ENCODE measurements around the gene VPS33A.

The VPS33A gene

DNA sequence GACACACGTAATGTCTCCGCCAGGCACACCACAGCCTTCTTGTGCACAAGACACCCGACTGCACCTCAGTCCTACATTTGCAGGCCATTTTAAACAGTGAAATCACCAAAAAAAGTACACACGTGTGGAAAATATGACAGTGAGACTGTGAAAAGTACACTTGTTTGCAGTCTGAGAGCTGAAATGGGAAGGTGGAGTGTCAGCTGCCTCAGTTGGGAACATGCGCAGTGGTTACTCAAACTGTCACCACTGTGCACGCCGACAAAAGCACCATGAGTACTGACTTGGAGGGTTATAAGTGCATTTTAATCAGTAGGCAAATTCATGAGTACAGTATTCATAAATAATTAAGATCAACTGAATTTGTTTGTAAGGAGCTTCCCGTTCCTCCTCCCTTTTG lies 15.8 kb downstream of the VPS33A start:
- DNase-seq (ENCODE audit: low spot score), result no peak

DNA sequence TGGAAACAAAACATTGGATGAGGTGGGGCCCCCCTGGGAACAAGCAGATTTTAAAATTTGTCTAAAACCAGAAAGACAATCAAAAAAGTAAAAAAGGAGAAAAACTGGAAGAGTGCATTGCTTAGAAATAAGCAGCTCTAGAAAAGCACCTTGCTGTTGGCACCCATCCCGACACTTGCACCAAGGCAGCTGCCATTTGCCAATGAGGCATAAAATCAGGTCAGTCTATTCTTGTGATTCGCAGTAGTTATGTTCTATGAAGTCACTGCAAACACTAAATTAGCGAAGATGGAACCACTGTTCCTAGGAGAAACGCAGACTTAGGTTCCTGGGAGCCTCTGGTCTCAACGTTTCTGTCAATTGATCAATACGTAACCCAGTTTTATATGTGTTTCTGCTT lies 16.2 kb downstream of the VPS33A start:
- no peak for DNase-seq (ENCODE audit: low spot score)

DNA sequence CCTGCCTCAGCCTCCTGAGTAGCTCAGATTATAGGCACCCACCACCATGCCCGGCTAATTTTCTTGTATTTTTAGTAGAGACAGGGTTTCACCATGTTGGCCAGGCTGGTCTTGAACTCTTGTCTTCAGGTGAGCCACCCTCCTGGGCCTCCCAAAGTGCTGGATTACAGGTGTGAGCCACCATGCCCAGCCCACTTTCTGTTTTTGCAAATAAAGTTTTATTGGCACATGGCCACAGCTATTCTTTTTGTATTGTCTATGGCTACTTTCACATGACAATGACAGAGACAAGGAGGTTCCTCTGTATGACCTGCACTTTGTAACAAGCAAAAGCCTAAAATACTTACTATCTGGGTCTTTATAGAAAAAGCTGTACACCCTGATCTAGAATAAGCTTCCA lies 20.7 kb downstream of the VPS33A start:
- DNase-seq (ENCODE audit: low spot score), result no peak

DNA sequence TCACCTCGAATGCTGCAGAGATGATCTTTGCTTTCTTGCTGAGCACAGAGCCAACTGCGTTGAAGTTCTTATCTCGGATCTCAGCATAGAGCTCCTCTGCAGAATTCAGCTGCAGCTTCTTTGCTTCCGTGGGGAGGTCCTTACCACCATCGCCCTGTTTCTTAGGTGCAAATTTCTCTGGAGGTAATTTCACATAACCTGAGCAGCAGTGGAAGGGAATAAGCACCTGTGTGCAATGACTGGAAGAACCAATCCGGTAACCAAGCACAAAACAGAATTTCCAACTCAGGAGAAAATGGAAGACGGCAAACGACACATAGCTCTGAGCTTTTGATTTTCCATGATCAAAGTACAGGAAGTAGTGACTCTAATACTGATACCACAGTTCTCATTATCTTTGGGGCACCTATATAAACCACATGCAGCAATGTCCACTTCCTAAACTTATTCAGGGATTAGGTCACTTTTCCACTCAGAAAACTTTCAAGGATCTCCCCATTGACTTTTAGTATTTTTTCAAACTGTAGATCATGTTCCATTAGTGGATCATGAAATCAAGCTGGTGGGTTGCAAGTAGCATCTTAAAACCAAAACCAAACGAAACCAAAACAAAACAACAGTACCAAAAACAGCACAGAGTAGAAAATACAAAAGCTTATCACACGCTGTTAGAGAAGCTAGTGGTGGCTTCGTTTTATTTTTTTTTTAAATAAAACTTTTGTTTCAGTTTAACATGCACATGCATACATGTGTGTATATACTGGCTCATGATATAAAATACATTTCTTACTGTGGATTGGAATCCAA lies 21.5 kb downstream of the VPS33A start:
- no peak for DNase-seq (ENCODE audit: low spot score)

DNA sequence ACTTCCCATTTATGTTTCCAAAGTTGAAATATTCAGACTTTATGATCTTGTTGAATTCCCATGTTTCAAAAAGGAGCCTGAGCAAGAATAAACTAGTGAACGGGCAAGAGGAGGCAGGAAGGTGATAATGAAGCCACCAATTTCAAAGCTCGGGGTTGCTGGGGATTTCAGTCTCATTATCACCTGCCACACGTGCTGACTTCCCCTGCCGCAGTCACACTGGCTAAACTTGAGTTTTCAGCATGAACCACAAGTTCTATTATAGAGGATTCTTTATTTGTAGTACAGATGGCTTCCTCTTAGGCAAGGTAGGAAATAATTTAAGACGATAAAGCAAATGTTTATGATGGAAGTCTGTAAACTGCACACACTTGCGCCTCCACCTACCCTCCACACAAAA lies 22.3 kb downstream of the VPS33A start:
- no peak for DNase-seq (ENCODE audit: low spot score)

- DNase-seq (ENCODE audit: low spot score), result no peak
Measured at GRCh38 chr12:122238861-122239260, 27.4 kb downstream of the VPS33A start.

DNA sequence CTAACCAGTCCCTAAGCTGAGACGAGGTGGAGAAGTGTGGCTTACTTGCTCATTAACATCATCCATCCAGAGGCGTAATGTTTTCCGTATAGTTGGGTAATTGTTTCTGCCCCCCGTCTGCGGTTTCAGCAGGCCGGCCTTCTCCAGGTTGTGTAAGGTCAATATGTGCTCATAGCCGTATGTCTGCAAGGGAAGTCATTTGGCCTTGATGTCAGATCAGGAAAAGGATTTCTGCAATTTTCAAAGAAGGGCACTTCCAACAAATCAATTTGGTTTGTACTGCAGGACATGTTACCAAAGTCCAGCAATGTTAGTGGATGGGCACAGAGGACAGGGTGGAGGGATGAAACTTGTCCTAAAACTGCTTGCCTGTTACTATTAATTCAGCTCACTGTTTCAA lies 30.6 kb downstream of the VPS33A start:
- no peak for DNase-seq (ENCODE audit: low spot score)

DNA sequence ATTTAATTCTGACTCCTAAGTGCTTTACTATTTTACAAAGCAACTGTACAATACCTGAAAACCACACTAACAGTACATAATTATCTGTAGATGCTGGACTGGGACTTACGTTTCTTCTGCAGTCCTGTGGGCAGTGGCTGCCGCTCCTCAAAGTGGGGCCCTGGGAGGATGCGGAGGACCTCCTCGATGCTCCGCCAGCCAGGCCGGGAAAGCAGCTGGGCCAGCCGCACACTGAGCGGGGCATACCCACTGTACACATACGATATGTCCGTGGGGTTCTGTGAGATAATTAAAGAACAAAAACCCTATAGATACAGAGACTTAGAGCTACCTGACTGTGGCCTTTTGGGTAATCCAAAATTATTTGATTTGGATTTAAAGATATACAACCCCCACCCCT lies 33.6 kb downstream of the VPS33A start:
- DNase-seq (ENCODE audit: low spot score), result no peak

DNA sequence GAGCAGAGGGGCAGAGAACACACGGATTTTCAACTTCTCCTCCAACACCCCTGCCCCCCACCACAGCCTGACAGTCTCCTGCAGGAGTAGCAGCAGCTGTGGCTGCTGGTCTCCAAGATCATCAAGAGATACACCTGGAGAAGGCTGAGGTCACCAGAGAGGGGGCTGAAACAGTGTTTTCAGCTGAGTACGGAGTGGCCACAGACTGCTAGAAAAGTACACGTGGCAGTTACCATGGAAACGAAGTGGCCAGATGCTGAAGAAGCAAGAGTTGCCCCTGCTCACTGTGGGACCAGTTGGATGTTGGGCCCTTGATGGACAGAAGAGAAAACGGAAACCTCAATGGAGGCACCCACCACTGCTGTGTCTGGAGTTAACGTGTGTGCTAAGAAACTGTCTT lies 35.5 kb downstream of the VPS33A start:
- no peak for DNase-seq (ENCODE audit: low spot score)

DNA sequence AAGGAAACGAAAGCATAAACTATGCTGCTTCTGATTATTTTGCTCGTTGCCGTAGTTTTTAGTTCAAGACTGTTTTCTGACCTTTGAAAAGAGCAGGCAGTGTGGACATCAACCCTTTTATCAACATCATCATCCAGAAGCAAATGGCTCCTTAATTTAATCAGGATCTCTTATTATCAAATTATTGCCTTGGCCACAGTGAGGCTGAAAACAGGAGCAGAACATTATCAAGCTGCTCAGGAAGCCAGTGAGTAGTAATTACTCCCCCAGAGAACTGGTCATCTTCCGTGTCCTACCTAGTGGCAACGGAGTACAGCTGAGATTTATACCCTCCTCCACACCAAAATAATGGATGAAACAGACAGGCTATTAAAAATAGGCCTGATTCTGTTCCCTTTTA lies 38.2 kb downstream of the VPS33A start:
- no peak for DNase-seq (ENCODE audit: low spot score)

GRCh38 chr12:122227341-122227740 lies 39.0 kb downstream of the VPS33A start:
- no peak for DNase-seq (ENCODE audit: low spot score)

DNA sequence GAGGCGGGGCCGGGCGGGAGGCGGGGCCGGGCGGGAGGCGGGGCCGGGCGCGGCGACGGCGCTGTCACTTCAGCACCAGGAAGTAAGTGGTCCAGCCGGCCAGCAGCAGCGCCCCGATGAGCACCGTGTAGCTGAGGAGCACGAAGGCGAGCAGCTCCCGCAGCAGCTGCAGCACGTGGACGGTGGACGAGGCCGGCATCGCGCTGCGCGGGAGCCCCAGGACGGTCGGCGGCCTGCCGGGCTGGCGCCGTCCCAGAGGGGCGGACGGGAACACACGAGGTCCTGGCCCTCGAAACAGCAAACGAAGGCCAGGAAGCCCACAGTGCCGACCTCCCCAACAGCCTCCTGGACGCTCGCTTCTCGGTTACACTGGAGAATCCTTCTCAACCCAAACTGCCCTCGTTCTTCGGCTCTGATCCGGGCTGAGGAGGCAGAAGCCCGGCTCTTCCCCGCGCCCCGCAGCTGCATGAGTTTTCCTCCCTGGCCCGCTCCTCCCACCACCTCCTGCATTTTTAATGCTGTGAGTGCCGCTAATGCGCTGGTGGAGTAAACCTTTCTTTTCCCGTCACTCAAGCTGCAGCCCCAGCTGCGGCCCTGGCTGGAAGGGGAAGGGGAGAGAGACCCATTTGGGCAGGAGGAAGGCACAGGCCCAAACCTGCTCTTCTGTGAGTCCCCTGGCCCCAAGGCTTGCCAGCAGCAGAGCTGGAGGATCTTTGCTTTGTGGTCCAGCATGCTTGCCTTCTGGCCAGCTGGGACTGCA lies 39.7 kb downstream of the VPS33A start:
- peak; percentile 4 for DNase-seq (ENCODE audit: low spot score)

DNA sequence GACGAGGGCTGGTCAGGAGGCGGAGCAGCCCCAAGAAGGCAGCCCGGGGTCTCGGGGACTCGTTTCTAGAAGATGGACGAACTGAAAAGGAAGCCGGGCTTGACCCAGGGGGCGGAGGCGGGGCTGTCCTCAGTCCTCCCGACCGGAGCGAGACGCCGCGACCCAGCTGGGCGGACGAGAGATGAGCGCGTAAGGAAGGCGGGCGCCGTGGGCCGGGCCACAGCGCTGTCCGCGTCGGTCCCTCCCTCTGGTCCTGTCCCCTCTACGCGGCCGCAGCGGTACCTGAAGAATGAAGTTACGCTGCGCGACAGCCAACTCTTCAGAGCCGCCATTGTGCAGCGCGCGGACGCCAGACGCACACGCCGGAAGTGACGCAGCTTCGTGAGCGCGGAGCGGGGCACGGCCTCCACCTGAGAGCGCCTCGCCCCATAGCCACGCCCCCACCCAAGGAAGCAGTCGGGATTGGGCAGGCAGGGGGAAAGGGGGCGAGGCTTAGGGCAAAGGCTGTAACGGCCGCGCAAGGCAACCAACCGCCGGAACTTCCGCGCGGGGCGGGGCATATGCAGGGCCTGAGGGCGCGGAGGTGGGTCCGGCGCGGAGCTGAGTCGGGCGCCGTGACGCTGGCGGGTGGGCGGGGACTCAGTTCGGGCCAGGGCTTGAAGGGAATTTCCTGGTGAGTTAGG lies 40.5 kb downstream of the VPS33A start, which contains the start of gene DIABLO:
Gene DIABLO, minus strand, starts transcription at position 370 of the 683 bp plus-strand sequence. Its CDS starts 38 bp downstream, at position 332.
- peak; percentile 100 for DNase-seq (ENCODE audit: low spot score)

- no peak for DNase-seq (ENCODE audit: low spot score)
Measured at GRCh38 chr12:122216445-122216844, 49.8 kb downstream of the VPS33A start.

DNA sequence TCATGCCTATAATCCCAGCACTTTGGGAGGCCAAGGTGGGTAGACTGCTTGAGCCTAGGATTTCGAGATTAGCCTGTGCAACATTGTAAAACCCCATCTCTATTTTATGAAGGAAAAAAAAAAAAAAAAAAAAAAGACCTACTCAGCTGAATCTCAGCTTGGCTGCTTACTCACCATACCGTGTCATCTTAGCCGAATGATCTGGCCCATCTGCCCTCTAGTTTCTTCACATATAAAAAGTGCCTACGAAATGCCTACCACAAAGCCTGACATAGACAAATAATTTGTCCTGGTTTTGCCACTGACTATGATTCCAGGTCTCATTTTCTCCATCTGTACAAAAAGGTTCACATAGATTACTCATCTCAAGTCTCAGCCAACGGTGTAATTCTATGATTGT lies 50.5 kb downstream of the VPS33A start:
- DNase-seq (ENCODE audit: low spot score), result no peak

DNA sequence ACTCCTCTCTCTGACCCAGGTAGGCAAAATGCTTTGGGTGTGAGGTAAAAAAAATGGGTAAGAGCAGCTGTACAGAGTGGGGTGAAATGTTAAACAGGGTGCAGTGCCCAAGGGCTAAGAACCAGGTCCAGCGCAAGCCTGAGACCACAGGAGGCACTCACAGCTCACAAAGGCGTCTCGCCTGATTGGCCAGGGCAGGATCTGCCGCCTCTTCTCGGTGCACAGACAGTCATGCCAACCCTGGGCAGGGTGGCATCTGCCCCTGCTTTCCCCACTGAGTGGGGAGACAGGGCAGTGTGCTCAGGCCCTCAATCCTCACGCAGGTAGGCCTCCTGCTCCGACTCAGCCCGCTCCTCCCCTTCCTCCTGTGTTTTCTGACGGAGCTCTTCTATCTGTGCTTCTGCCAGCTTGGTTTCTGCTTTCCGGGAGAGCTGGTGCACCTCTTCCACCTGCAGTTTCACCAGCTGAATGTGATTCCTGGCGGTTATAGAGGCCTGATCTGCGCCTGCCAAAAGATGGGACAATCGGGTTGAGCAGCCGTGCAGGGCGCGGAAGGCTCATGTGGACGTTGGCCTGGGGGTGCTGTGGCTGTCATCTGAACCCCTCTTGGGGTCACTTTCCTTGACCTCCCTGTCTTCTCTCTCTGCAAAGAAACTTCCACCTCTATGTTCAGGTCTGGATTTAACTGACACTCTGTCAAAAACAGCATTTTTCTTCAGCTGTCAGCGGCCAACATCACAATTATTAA lies 58.0 kb downstream of the VPS33A start:
- no peak for DNase-seq (ENCODE audit: low spot score)

DNA sequence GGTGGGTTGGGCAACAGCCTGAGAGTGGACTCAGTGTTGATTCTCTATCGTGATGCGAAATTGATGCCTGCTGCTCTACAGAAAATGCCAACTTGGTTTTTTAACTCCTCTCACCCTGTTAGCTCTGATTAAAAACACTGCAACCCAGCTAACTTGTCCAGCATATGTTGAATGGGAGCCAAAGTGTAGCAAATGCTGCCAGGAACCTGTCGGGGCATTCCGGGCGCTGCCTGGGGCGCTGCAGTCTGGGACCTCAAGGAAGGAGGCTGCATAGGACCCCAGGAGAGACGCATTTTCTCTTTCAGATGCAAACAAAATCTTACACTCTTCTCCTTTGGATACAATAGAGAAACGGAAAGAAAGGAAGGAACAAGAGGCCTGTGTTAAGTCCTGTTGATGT lies 58.9 kb downstream of the VPS33A start:
- DNase-seq (ENCODE audit: low spot score), result no peak

DNA sequence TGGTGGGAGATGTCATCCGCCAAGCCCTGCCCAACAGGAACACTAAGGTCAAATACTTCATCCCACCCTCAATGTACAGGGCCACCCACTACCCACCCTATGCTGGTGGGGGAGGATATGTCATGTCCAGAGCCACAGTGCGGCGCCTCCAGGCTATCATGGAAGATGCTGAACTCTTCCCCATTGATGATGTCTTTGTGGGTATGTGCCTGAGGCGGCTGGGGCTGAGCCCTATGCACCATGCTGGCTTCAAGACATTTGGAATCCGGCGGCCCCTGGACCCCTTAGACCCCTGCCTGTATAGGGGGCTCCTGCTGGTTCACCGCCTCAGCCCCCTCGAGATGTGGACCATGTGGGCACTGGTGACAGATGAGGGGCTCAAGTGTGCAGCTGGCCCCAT lies 59.3 kb downstream of the VPS33A start:
- DNase-seq (ENCODE audit: low spot score), result no peak

GRCh38 chr12:122206111-122206881 lies 60.0 kb downstream of the VPS33A start:
- no peak for DNase-seq (ENCODE audit: low spot score)

DNA sequence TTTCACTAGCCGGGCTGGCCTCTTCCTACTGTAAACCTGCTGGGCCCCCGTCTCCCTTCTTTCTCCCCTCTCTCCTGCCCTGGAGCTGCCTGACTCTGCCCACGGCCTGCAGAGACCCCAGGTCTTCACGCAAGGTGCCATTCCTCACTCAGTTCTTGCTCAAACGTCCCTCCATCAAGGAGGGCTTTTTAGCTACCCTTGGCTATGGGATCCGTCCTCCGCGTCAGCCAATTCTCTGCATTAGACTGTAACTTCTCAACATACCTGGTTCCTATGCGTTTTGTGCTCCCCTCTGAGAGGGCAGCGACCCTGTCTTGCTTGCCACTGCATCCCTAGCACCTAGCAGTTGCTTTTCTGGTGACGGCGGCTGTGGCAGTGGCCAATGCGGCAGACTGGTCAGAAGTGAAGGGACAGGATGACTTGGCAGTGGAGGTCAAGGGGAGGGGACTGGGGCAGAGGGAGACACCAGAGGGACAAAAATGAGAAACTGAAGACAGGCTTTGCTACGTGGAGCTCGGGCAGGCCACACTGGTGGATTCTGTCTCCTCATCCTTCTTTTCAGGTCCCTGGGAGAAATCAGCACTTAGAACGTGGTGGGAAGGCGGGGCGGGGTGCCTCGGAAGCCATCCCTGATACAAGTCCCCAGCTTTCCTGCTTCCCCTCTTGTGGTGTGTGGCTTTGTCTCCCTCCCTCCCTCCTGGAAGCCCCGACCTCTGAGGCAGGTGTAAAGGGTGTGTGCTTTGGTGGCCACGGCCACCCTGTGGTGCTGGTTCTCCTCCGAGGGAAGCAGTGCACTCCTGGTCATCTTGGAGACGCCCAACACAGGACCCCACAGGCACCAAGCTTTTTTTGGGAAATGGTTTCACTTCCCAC lies 61.0 kb downstream of the VPS33A start:
- no peak for DNase-seq (ENCODE audit: low spot score)
